Hepatic stellate cell (primary cell): ENCODE measurements around the gene BNC1.
A peak's percentile ranks its signal among the peaks of the same experiment; 100 is the strongest.
"Not testable (repeated sequence)": the region's sequence is repeated elsewhere in the genome, so short reads cannot be mapped to it uniquely, and the experiment has no call there.

Experiments
- DNase-seq: peaks from one replicate; pipeline ENCODE4 v3.0.0; 2011; ENCODE audit warnings: low spot score

BNC1 gene

DNA sequence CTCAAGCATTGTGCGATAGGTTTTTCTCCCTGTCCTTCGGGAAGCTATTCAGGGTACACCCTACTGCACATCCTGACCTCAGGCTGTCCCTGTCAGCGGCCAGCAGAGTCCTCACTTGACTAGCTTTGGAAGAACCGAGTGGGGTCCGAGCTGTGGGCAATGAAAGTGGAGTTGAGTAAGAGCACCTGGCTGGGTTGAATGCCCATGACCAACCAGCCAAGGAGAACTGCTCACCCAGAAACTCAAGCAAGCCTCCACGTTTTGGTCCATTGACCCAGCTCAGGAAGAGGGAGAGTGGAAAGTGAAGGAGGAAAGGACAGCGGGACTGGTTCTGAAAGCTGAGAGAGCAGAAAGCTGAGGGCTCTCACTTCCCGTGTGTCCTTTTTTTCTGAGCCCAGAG, 40.8 kb downstream of the BNC1 start:
- DNase-seq = no peak

DNA sequence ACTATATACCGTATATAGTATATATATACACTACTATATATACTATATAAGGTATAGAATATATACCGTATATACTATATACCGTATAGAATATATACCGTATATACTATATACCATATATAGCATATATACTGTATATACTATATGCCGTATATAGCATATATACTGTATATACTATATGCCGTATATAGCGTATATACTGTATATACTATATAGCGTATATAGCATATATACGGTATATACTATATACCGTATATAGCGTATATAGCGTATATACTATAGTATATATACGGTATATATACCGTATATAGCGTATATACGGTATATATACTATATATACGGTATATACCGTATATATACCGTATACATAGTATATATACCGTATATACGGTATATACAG, 54.2 kb downstream of the BNC1 start:
- DNase-seq = no peak

DNA sequence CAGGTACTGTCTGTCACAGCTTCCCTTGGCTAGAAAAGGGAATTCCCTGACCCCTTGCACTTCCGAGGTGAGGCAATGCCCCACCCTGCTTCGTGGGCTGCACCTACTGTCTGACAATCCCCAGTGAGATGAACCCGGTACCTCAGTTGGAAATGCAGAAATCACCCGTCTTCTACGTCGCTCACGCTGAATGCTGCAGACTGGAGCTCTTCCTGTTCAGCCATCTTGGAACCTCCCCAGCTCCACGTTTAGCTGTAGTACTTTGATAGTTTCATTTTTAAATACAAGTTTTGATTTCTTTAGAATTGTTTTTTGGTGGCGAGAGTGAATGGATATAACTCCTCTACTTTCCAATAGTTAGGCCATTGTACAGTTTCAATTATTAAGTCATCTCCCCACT, 59.0 kb downstream of the BNC1 start:
- no peak for DNase-seq

DNA sequence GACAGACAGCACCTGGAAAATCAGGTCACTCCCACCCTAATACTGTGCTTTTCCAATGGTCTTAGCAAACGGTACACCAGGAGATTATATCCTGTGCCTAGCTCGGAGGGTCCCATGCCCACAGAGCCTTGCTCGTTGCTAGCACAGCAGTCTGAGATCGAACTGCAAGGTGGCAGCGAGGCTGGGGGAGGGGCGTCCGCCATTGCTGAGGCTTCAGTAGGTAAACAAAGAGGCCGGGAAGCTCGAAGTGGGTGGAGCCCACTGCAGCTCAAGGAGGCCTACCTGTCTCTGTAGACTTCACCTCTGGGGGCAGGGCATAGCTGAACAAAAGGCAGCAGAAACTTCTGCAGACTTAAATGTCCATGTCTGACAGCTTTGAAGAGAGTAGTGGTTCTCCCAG, 62.7 kb downstream of the BNC1 start:
- DNase-seq = not testable (repeated sequence)

DNA sequence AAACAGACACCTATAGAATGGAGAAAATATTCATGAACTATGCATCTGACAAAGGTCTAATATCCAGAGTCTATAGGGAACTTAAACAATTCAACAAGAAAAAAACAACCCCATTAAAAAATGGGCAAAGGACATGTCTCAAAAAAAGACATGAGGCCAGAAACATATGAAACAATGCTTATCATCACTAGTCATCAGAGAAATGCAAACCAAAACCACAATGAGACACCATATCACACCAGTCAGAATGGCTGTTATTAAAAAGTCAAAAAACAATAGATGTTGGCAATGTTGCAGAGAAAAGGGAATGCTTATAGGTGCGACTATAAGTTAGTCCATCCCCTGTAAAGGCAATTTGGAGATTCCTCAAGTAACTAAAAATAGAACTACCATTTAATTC, 65.4 kb downstream of the BNC1 start:
- DNase-seq = no peak

DNA sequence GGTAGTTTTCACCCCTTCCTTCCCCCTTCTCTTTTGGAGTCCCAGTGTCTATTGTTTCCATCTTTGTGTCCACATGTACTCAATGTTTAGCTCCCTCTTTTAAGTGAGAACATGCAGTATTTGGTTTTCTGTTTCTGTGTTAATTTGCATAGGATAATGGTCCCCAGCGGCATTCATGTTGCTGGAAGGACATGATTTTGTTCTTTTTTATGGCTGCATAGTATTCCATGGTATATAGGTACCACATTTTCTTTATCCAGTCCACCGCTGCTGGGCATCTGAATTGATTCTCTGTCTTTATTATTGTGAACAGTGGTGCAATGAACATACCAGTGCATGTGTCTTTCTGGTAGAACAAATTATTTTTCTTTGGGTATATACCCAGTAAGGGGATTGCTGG, 69.2 kb downstream of the BNC1 start:
- no peak for DNase-seq

DNA sequence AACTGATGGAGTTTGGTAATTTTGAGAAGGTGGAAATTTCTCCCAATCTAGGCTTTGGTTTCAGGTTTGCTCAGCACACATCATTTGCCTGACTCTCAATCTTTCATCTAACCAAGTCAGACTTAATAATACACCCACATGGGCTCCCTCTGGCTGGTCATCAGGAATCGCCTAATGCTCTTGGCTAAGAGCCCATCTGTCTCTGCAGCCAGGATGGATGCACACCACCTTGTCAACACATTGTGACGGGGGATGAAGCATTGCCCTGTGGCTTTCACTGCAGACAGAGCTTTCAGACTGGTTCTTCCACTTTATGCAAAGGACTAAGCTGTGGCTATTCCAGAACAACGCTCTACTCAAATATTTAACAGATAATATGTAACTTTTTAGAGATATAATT, 73.8 kb downstream of the BNC1 start:
- peak; percentile 19 for DNase-seq

DNA sequence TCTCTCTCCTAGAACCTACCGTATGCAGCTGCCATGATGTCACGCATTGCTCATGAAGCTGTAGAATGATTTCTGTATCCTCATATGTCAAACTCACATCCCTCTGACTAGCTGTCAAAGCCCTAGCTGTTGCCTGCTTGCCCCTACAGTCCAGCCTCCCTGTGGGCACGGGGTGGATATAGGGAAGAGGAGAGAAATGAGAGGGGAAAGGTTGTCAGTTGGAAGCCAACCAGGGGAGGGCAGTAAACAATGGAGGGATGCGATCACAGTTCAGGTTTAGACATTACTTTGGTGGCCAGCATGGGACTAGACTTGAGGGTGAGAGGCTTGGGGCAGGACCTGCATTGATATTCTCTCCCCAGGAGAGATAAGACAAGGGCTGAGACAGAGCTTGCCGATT, 75.1 kb downstream of the BNC1 start:
- no peak for DNase-seq

DNA sequence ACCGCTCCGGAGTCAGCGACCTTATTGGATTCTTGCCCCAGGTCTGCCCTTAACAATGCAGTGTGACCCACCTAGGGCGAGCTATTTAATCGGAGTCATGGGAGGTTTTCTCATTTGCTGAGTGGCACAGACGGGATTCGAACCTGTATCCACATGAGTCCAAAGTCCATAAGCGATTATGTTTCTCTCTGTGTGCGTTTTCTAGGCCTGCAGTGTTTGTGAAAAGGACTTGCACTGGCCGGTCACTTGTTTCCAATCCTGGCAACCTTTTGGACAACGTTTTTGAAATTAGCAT, 76.2 kb downstream of the BNC1 start:
- DNase-seq = no peak

DNA sequence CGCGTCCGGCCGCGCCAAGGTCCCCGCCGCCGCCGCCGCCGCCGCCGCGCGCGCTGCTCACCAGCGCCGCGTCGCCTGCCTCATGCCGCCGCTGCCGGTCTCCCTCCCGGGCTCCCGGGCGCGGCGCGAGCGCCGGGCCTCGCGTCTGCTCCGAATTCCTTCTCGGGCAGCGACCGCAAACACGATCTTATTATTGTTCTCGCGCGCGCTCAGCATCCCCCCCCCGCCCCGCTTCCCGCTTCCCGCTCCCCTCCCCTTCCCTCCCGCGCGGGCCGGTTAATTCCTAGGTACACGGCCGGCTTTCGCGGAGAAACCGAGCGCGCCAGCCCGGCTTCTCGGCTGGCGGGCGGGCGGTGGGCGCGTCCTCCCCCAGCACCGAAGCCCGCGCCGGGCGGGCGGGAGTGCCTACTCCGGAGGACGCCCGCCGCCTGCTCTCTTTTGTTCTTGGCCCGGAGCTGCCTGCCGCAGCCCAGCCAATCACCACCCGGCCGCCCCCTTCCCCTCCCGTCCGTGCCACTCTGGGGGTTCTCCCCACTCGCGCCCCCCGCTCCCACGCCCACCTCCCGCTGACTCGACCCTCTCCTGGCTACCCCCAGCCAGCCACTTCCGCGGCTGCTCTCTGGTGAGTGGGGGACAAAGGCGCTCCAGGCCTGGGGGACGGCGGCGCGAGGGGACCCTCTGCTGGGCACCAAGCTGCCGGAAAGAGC, 76.7 kb downstream of the BNC1 start, which contains the start of gene HDGFL3:
Gene HDGFL3 (minus strand): TSS at position 164 of the 707 bp plus-strand sequence. CDS start 409 bp downstream, outside the sequence.
- peak; percentile 54 for DNase-seq

DNA sequence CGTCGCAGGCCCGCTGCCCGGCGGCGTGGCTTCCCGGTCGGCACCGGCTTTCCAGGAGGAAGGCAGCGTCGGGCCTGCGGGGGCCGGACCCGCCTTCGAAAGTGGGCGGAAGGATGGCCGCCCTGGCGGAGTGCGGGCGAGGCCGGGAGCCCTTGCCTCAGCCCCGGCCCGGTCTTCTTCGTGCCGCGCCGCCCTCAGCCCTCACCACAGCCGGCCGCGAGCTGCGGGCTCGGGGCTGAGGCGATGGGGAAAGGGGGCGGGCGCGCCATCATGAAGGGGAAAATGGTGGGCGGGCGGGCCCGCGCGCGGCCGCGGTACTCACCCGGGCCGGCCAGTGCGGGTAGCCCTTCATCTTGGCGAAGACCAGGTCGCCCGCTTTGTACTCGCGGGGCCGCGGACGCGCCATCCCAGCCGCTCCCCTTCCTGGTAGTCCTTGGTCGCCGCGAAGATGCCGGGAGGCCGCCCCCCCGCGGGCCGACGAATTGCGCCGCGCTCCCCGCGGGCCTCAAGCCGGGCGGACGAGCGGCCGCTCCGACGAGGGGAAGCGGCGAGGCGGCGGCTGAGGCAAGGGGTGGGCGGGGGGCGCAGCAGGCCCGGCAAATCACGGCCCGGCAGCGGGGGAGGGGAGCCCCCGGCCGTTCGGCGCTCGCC, 77.3 kb downstream of the BNC1 start:
- DNase-seq = peak; percentile 50

DNA sequence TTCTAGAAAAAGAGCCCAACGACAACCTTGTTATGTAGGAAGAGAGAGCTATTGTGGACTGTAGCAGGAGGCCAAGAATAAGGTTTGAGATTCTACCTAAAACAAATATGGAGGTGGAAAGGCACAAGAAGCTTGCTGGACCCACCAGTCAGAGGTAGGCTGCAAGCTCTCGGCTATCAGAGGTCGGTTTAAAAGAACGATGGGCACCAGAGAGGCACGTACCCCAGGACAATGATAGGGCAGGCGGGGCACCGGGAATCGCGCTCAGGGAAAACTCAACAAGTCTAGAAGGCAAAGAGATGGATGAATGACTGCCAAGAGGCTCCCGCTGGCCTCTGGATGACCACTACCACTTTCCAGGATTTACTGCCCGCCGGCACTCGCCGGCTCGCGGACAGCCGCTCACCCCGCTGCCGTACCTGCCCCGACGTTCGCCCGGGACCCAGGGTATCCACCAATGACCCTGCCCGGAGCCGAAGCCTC, 77.9 kb downstream of the BNC1 start:
- DNase-seq = peak; percentile 29
